HCT116 (cell line): ENCODE results near the gene CDKN1C.

ENCODE experiments used
- EZH2 ChIP-seq: fragments of 200-600 bp; sonication (generic); IDR thresholded peaks from 2 replicates; pipeline ENCODE4 v1.6.1; 2017; ENCODE audit warnings: antibody characterized with exemption, mixed run types
- SRF ChIP-seq: IDR thresholded peaks from 2 replicates; pipeline ENCODE4 v1.6.1; 2012; ENCODE audit warnings: low read depth
- TF ChIP-seq, protein P1 (sequence below), 3 experiments: fragments of 200-600 bp in 1 of 3; sonication (generic) in 1 of 3; IDR thresholded peaks in 2 of 3; conservative IDR thresholded peaks in 1 of 3; 2 replicates each; pipeline ENCODE4 v1.5.1; 2012 to 2017; ENCODE audit warnings: low read depth in 2 of 3, low read length in 2 of 3, antibody characterized with exemption in 1 of 3, borderline replicate concordance in 1 of 3, control low read depth in 1 of 3, mild to moderate bottlenecking in 1 of 3, mixed read lengths in 1 of 3, mixed run types in 1 of 3, moderate library complexity in 1 of 3; ENCODE audit not compliant: insufficient read depth in 1 of 3

DNA sequence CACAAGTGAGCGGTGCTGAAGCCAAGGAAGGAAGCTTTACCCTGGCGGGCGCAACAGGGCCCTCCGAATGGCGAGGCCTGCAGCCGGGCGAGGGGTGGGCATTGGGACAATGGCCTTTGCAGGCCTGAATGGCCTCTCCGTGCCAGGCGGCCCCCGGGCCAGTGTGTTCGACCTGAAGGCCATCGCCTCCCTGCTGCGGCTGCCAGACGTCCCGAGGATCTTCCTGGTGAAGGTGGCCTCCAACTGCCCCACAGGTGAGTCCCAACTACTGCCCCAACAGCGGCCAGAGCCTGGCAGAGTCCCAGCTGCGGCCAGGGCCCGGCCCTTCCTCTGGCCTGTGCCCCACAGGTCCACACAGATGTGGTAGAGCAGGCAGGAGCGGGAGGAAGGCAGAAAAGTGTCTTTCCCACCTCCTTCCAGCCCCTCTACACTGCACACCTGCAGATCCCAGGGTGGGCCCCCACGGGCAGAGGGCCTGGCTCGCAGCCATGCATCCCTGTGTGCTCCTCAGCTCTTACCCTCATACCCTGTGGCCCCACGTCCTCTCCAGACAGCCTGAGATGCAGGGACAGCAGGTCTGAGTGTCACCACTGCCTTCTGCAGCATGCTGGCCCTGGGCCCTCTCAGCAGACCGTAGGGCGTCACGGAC is 32.4 kb upstream of the CDKN1C start:
- TF ChIP-seq, protein P1, sequence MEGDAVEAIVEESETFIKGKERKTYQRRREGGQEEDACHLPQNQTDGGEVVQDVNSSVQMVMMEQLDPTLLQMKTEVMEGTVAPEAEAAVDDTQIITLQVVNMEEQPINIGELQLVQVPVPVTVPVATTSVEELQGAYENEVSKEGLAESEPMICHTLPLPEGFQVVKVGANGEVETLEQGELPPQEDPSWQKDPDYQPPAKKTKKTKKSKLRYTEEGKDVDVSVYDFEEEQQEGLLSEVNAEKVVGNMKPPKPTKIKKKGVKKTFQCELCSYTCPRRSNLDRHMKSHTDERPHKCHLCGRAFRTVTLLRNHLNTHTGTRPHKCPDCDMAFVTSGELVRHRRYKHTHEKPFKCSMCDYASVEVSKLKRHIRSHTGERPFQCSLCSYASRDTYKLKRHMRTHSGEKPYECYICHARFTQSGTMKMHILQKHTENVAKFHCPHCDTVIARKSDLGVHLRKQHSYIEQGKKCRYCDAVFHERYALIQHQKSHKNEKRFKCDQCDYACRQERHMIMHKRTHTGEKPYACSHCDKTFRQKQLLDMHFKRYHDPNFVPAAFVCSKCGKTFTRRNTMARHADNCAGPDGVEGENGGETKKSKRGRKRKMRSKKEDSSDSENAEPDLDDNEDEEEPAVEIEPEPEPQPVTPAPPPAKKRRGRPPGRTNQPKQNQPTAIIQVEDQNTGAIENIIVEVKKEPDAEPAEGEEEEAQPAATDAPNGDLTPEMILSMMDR (IDR thresholded peaks at IDR 0.05 in 2 of 3, conservative IDR thresholded peaks at IDR 0.05 in 1 of 3; ENCODE audit: borderline replicate concordance in 1 of 3, insufficient read depth in 1 of 3, low read depth in 2 of 3, low read length in 2 of 3) = no peak
- no peak for TF ChIP-seq EZH2
- TF ChIP-seq SRF = no peak
